GM12878 (cell line): ENCODE measurements around the gene TAS2R42. TPM values are rescaled to one million over a fixed set of nuclear protein-coding genes. Genes with fewer than 3 reads are reported as not detected.

ENCODE experiments used
- ATAC-seq: fragments of 200-7000 bp; cut with Tn5 transposase; 3 replicates; pipeline ENCODE4 v1.9.1; 2020; ENCODE audit warnings: mild to moderate bottlenecking, moderate library complexity
- BruUV-seq: library from RNA; stranded (reverse); fragments of 400-500 nt; replicated peaks from 2 replicates; lab custom pipeline; 2021; lab: Mats Ljungman, UMichigan
- CTCF ChIA-PET: fragments of 300-600 bp; sonication (Branson Sonifier 250); formaldehyde crosslinking; extraction: SDS; loops from one replicate; lab custom pipeline; 2021; ENCODE audit warnings: inconsistent platforms; lab: Yijun Ruan, JAX
- POLR2A ChIA-PET: fragments of 350-600 bp; formaldehyde crosslinking; extraction: SDS; loops from one replicate; lab custom pipeline; 2021; ENCODE audit warnings: inconsistent platforms; lab: Charles Lee
- RAD21 ChIA-PET: fragments of 300-600 bp; sonication (Branson Sonifier 250); formaldehyde crosslinking; loops from one replicate; lab custom pipeline; 2023; ENCODE audit warnings: antibody characterized with exemption; ENCODE audit not compliant: unreplicated experiment; lab: Charles Lee
- SMC1A ChIA-PET: fragments of 300-600 bp; sonication (Branson Sonifier 250); formaldehyde crosslinking; loops from one replicate; lab custom pipeline; 2023; ENCODE audit not compliant: unreplicated experiment, uncharacterized antibody; lab: Charles Lee
- DNase-seq: peaks from one replicate; pipeline ENCODE4 v3.0.0-alpha.2; 2011; ENCODE audit warnings: low read depth, low spot score
- FAIRE-seq: peaks from 3 replicates; lab custom pipeline; 2011; peaks lifted over from hg19 to GRCh38; lab: Jason Lieb, UNC
- H2AFZ ChIP-seq: 2 replicates; pipeline ENCODE4 v1.6.0; 2011; ENCODE audit warnings: low read depth, low read length, control low read depth; ENCODE audit not compliant: control insufficient read depth
- H3K27ac ChIP-seq: 2 replicates; pipeline ENCODE4 v1.5.1; 2011; ENCODE audit warnings: control low read depth; ENCODE audit not compliant: control insufficient read depth, insufficient read depth
- H3K27me3 ChIP-seq, 2 experiments: replicated peaks in 1 of 2; 2 replicates each; pipeline versions ENCODE4 v1.6.0 to v1.6.1; 2011; ENCODE audit warnings: low read length in 1 of 2; ENCODE audit not compliant: control insufficient read depth in 2 of 2, insufficient read depth in 2 of 2
- H3K36me3 ChIP-seq, 2 experiments: 2 replicates each; pipeline ENCODE4 v1.5.1; 2011; ENCODE audit warnings: low read length in 1 of 2; ENCODE audit not compliant: control insufficient read depth in 2 of 2, insufficient read depth in 2 of 2
- H3K4me1 ChIP-seq: 2 replicates; pipeline ENCODE4 v1.6.1; 2011; ENCODE audit warnings: mild to moderate bottlenecking, low read length, moderate library complexity, mixed read lengths; ENCODE audit not compliant: control insufficient read depth, insufficient read depth
- H3K4me2 ChIP-seq: 2 replicates; pipeline ENCODE4 v1.6.0; 2011; ENCODE audit warnings: control low read depth; ENCODE audit not compliant: control insufficient read depth, insufficient read depth
- H3K4me3 ChIP-seq: fragments of 200-600 bp; sonication (generic); 2 replicates; pipeline ENCODE4 v1.5.1; 2016
- H3K79me2 ChIP-seq: 2 replicates; pipeline ENCODE4 v1.6.0; 2011; ENCODE audit warnings: low read length; ENCODE audit not compliant: control insufficient read depth, insufficient read depth
- H3K9ac ChIP-seq: 2 replicates; pipeline ENCODE4 v1.8.0; 2011; ENCODE audit warnings: low read length, control low read depth, mixed read lengths; ENCODE audit not compliant: control insufficient read depth, insufficient read depth
- H3K9me3 ChIP-seq: replicated peaks from 3 replicates; pipeline ENCODE4 v1.5.1; 2011; ENCODE audit warnings: mild to moderate bottlenecking, low read length; ENCODE audit not compliant: control insufficient read depth, insufficient read depth
- H4K20me1 ChIP-seq: 2 replicates; pipeline ENCODE4 v1.6.0; 2011; ENCODE audit not compliant: control insufficient read depth, insufficient read depth
- CEBPB ChIP-seq, 2 experiments: fragments of 150-350 bp in 1 of 2; IDR thresholded peaks; 2 replicates each; pipeline ENCODE4 v1.6.1; 2012 to 2014; ENCODE audit warnings: low read depth in 2 of 2, low read length in 2 of 2, borderline replicate concordance in 1 of 2, inconsistent platforms in 1 of 2
- EP300 ChIP-seq, 2 experiments: fragments of 150-350 bp in 1 of 2; IDR thresholded peaks; 2 replicates each; pipeline ENCODE4 v1.6.1; 2011 to 2012; ENCODE audit warnings: low read depth in 2 of 2, low read length in 2 of 2, borderline replicate concordance in 1 of 2, improper control_type of control experiment in 1 of 2, inconsistent platforms in 1 of 2; ENCODE audit not compliant: control insufficient read depth in 1 of 2
- ETV6 ChIP-seq, 2 experiments: fragments of 450-650 bp in 1 of 2; IDR thresholded peaks in 1 of 2; conservative IDR thresholded peaks in 1 of 2; 2 replicates each; pipeline ENCODE4 v1.6.1; 2014; ENCODE audit warnings: antibody characterized with exemption in 1 of 2, borderline replicate concordance in 1 of 2, low read depth in 1 of 2, mild to moderate bottlenecking in 1 of 2, moderate library complexity in 1 of 2
- FOXM1 ChIP-seq: IDR thresholded peaks from 2 replicates; pipeline ENCODE4 v1.6.1; 2012; ENCODE audit warnings: low read depth, mild to moderate bottlenecking, inconsistent platforms, low read length, moderate library complexity
- HDAC2 ChIP-seq: fragments of 200-600 bp; sonication (generic); IDR thresholded peaks from 2 replicates; pipeline ENCODE4 v1.6.1; 2017
- MEF2B ChIP-seq: fragments of 450-650 bp; IDR thresholded peaks from 2 replicates; pipeline ENCODE4 v1.6.1; 2018; ENCODE audit warnings: mild to moderate bottlenecking, moderate library complexity; ENCODE audit not compliant: partially characterized antibody, poor library complexity, severe bottlenecking
- NRF1 ChIP-seq: conservative IDR thresholded peaks from 2 replicates; pipeline ENCODE4 v1.6.1; 2011; ENCODE audit warnings: mild to moderate bottlenecking, low read depth, low read length, improper control_type of control experiment
- PKNOX1 ChIP-seq: fragments of 450-650 bp; IDR thresholded peaks from 2 replicates; pipeline ENCODE4 v1.6.1; 2016; ENCODE audit warnings: mild to moderate bottlenecking
- PML ChIP-seq: IDR thresholded peaks from 2 replicates; pipeline ENCODE4 v1.6.1; 2012; ENCODE audit warnings: low read length, inconsistent platforms
- RBBP5 ChIP-seq: fragments of 200-600 bp; sonication (generic); conservative IDR thresholded peaks from 2 replicates; pipeline ENCODE4 v1.6.1; 2016
- SPI1 ChIP-seq: IDR thresholded peaks from 2 replicates; pipeline ENCODE4 v1.6.1; 2011; ENCODE audit warnings: low read depth, mild to moderate bottlenecking, low read length, moderate library complexity, borderline replicate concordance; ENCODE audit not compliant: insufficient read depth
- TCF3 ChIP-seq: IDR thresholded peaks from 2 replicates; pipeline ENCODE4 v1.6.1; 2012; ENCODE audit warnings: low read depth, mild to moderate bottlenecking, low read length, borderline replicate concordance; ENCODE audit not compliant: insufficient read depth
- YBX1 ChIP-seq: fragments of 450-650 bp; IDR thresholded peaks from 2 replicates; pipeline ENCODE4 v1.6.1; 2016; ENCODE audit warnings: antibody characterized with exemption
- YY1 ChIP-seq: IDR thresholded peaks from 2 replicates; pipeline ENCODE4 v1.6.1; 2011; ENCODE audit warnings: low read depth, mild to moderate bottlenecking, low read length
- ZNF274 ChIP-seq: IDR thresholded peaks from one replicate; pipeline ENCODE4 v1.8.0; 2011; ENCODE audit not compliant: insufficient read length, insufficient read depth
- ZSCAN29 ChIP-seq: fragments of 450-650 bp; IDR thresholded peaks from 2 replicates; pipeline ENCODE4 v1.6.1; 2017; ENCODE audit warnings: mild to moderate bottlenecking, moderate library complexity
- WGBS: methylation state at CpG from one replicate; pipeline ENCODE4 v1.1.6; 2016; ENCODE audit warnings: low lambda C conversion rate; ENCODE audit not compliant: insufficient replicate concordance, insufficient coverage; ENCODE audit errors: missing lambda C conversion rate; 5-methylcytosine and 5-hydroxymethylcytosine counted together
- in situ Hi-C: fragments of 300-500 bp; cut with MboI; formaldehyde crosslinking; loops from 9 replicates; pipeline ENCODE4 v1.14.3; 2018; ENCODE audit warnings: mixed read lengths
- intact Hi-C: fragments of 100-400 bp; cut with micrococcal nuclease; formaldehyde crosslinking; loops from one replicate; pipeline ENCODE4 v1.14.2; 2022; ENCODE audit not compliant: unreplicated experiment
- polyA plus RNA-seq, 11 experiments: library from polyadenylated mRNA; depleted of rRNA in 4 of 11; unstranded in 6 of 11; stranded (reverse) in 5 of 11; fragments of >200 nt; fragmentation: Nextera tagmentation in 4 of 11; fragmentation: Illumina TruSeq in 1 of 11; extraction: Ambion mirVana in 4 of 11; extraction: Trizol in 1 of 11; gene quantifications; 1 replicate in 1 of 11; 2 replicates in 10 of 11; pipeline versions ENCODE4 v1.2.1 to v1.2.3, GENCODE V29; 2011 to 2016; ENCODE audit warnings: inconsistent platforms in 2 of 11, missing spikeins in 2 of 11, low read depth in 1 of 11
- total RNA-seq, 4 experiments: library from RNA; depleted of rRNA in 3 of 4; stranded (reverse); fragments of >200 nt in 3 of 4; fragmentation: Illumina TruSeq in 1 of 4; extraction: Trizol in 1 of 4; gene quantifications; 2 replicates each; pipeline versions ENCODE4 v1.2.1 to v1.2.3, GENCODE V29; 2013 to 2021
- TF ChIP-seq, protein P1 (sequence below): fragments of 450-650 bp; formaldehyde crosslinking; IDR thresholded peaks from 2 replicates; pipeline ENCODE4 v1.5.0; 2022; ENCODE audit warnings: mild to moderate bottlenecking, missing genetic modification characterization

TAS2R42 gene
- total and polyA plus RNA-seq, 10 of the 15 experiments (the other 5 are each of a cell fraction or from before 2014, with no cell fraction given), result not detected

- ChIA-PET SMC1A (interaction anchor here (0.6 to 0.9 kb wide), 2 partner anchors 116 to 249 kb away, joined by 3 read pairs; no protein-coding TSS in a partner anchor), RAD21 (no interaction called here), CTCF (interaction anchor here (1.5 kb wide), 1 partner anchor 253 kb away, joined by 5 read pairs; no protein-coding TSS in a partner anchor), POLR2A (interaction anchor here (0.6 kb wide), 1 partner anchor 1050 kb away, joined by 7 read pairs; no protein-coding TSS in a partner anchor)
- DNase-seq (no peak), ATAC-seq (no peak), FAIRE-seq (no peak)
- Histone ChIP-seq H3K27ac (no peak overlapping the region), H4K20me1 (no peaks in the 10 kb centered on the region), H3K36me3 (no peaks in the 10 kb centered on the region), H2AFZ (no peak overlapping the region), H3K79me2 (no peaks in the 10 kb centered on the region), H3K27me3 (no peaks in the 10 kb centered on the region), H3K9me3 (no peaks in the 10 kb centered on the region), H3K9ac (no peak overlapping the region), H3K4me3 (no peak overlapping the region), H3K4me1 (no peaks in the 10 kb centered on the region), H3K4me2 (no peak overlapping the region)
- no TSS peak for BruUV-seq
- TF ChIP-seq RBBP5, result no peak
- TF ChIP-seq YY1, result no peak
- TF ChIP-seq YBX1, result no peak
- no peak for TF ChIP-seq ZSCAN29
- TF ChIP-seq HDAC2, result no peak
- no peak for TF ChIP-seq PML
- TF ChIP-seq FOXM1, result no peak
- TF ChIP-seq, protein P1, sequence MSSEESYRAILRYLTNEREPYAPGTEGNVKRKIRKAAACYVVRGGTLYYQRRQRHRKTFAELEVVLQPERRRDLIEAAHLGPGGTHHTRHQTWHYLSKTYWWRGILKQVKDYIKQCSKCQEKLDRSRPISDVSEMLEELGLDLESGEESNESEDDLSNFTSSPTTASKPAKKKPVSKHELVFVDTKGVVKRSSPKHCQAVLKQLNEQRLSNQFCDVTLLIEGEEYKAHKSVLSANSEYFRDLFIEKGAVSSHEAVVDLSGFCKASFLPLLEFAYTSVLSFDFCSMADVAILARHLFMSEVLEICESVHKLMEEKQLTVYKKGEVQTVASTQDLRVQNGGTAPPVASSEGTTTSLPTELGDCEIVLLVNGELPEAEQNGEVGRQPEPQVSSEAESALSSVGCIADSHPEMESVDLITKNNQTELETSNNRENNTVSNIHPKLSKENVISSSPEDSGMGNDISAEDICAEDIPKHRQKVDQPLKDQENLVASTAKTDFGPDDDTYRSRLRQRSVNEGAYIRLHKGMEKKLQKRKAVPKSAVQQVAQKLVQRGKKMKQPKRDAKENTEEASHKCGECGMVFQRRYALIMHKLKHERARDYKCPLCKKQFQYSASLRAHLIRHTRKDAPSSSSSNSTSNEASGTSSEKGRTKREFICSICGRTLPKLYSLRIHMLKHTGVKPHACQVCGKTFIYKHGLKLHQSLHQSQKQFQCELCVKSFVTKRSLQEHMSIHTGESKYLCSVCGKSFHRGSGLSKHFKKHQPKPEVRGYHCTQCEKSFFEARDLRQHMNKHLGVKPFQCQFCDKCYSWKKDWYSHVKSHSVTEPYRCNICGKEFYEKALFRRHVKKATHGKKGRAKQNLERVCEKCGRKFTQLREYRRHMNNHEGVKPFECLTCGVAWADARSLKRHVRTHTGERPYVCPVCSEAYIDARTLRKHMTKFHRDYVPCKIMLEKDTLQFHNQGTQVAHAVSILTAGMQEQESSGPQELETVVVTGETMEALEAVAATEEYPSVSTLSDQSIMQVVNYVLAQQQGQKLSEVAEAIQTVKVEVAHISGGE (CRISPR knock-in tag), result no peak
- no peak for TF ChIP-seq ZNF274
- TF ChIP-seq EP300 (IDR thresholded peaks at IDR 0.05; ENCODE audit: borderline replicate concordance in 1 of 2, control insufficient read depth in 1 of 2, low read depth in 2 of 2, low read length in 2 of 2), result no peak
- TF ChIP-seq CEBPB (IDR thresholded peaks at IDR 0.05; ENCODE audit: borderline replicate concordance in 1 of 2, low read depth in 2 of 2, low read length in 2 of 2), result no peak
- TF ChIP-seq MEF2B, result no peak
- TF ChIP-seq NRF1, result no peak
- TF ChIP-seq PKNOX1, result no peak
- no peak for TF ChIP-seq SPI1
- TF ChIP-seq ETV6 (conservative IDR thresholded peaks at IDR 0.05 in 1 of 2, IDR thresholded peaks at IDR 0.05 in 1 of 2; ENCODE audit: borderline replicate concordance in 1 of 2, low read depth in 1 of 2), result no peak
- no peak for TF ChIP-seq TCF3
- intact Hi-C loops, result no loop called here
- WGBS, result 41% methylated on average over 5 of the region's 5 CpGs
- in situ Hi-C loops, result loop anchor here (5.0 kb wide), 1 partner anchor 254 kb away; no protein-coding TSS in a partner anchor
Observed at GRCh38 chr12:11233532-11233931, 46.8 kb upstream of the TAS2R42 start.
